Measurements from ENCODE around the gene KCNJ10.

- TF ChIP-seq FOXJ3 (CRISPR knock-in tag; IDR thresholded peaks at IDR 0.05; ENCODE audit: borderline replicate concordance) (no peak), ETV6 (CRISPR knock-in tag; IDR thresholded peaks at IDR 0.05) (no peak), ZNF121 (CRISPR knock-in tag; IDR thresholded peaks at IDR 0.05) (no peak), SMAD4 (CRISPR knock-in tag; IDR thresholded peaks at IDR 0.05) (no peak), NR1H2 (CRISPR knock-in tag; IDR thresholded peaks at IDR 0.05) (no peak), CREB1 (CRISPR knock-in tag; IDR thresholded peaks at IDR 0.05) (no peak)
Measured at GRCh38 chr1:159980786-159981185, 89.2 kb downstream of the KCNJ10 start.

All from WTC11 (cell line).